ENCODE measurements around the gene SLC1A3. TPM values are rescaled to one million over a fixed set of nuclear protein-coding genes. Genes with fewer than 3 reads are reported as not detected.

SLC1A3 gene
- total RNA-seq, 1 experiment from 2014 or later = 18.6 TPM

DNA sequence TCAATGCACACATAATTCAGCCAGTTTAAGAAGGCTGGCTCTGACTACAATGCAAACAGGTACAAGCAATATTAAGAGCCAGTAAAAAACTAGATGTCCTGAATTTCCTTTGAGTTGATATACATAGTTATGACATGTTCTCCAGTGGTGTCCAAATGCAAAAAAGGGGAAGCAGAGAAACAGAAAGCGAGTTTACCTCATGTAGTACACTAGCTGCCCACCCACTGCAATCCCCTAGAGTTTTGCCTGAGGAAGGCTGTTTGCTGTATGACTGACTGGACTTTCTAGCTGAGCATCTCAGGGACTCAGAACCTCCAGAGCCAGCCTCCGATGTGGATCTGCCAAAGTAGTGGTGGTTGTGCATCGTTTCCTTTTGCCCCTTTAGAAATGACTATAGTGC is 44.8 kb upstream of the SLC1A3 start:
- Histone ChIP-seq H2BK120ac (ENCODE audit: low read depth, low read length, poor library complexity, severe bottlenecking) (no peak overlapping the region), H3K4ac (ENCODE audit: low read depth, low read length) (no peak overlapping the region), H3K18ac (ENCODE audit: insufficient read length, low read depth, low read length) (no peak overlapping the region), H2BK20ac (ENCODE audit: low read depth, low read length, poor library complexity, severe bottlenecking) (no peak overlapping the region), H3T11ph (ENCODE audit: low read length) (no peak overlapping the region), H3K56ac (ENCODE audit: insufficient read length, low read depth, low read length) (no peak overlapping the region), H3K4me1 (ENCODE audit: insufficient read depth, low read length) (no peaks in the 10 kb centered on the region), H4K91ac (ENCODE audit: insufficient read length, low read depth, low read length) (no peak overlapping the region), H2AK5ac (ENCODE audit: insufficient read length, low read length) (no peak overlapping the region), H3K23me2 (ENCODE audit: insufficient read length, low read depth, low read length, poor library complexity, severe bottlenecking) (no peaks in the 10 kb centered on the region), H4K5ac (ENCODE audit: insufficient read length, low read depth, low read length) (no peak overlapping the region), H4K8ac (replicated peaks; ENCODE audit: insufficient read length, low read depth, low read length) (no peak overlapping the region), H4K20me1 (ENCODE audit: control insufficient read depth, insufficient read depth, insufficient read length) (no peaks in the 10 kb centered on the region), H3K14ac (ENCODE audit: insufficient read depth, low read length) (no peak overlapping the region), H2BK12ac (ENCODE audit: insufficient read length, low read depth, low read length) (no peak overlapping the region), H3K27me3 (ENCODE audit: insufficient read depth, low read length) (no peaks in the 10 kb centered on the region), H2AFZ (ENCODE audit: low read length) (no peak overlapping the region), H3K9ac (ENCODE audit: extremely low read depth, insufficient read length, low read length) (no peak overlapping the region), H3K9me3 (ENCODE audit: control insufficient read depth, low read depth, low read length) (no peaks in the 10 kb centered on the region), H3K27ac (ENCODE audit: insufficient read length, low read depth, low read length) (no peak overlapping the region), H3K79me2 (ENCODE audit: insufficient read depth, low read length) (no peaks in the 10 kb centered on the region), H2BK15ac (ENCODE audit: low read depth, low read length) (no peak overlapping the region), H3K23ac (ENCODE audit: insufficient read length, low read depth, low read length) (no peak overlapping the region), H3K4me2 (ENCODE audit: insufficient read depth, insufficient read length, low read length) (no peak overlapping the region), H3K79me1 (ENCODE audit: insufficient read depth, low read depth, low read length, poor library complexity, severe bottlenecking) (no peaks in the 10 kb centered on the region), H2BK5ac (ENCODE audit: insufficient read length, low read length) (no peak overlapping the region)
- no peaks in the 10 kb centered on the region; a peak in 1 of 7 replicates for H3K36me3 Mint-ChIP-seq (ENCODE audit: insufficient read depth in 1 of 3, low read depth in 3 of 3)
- TF ChIP-seq, protein P1, sequence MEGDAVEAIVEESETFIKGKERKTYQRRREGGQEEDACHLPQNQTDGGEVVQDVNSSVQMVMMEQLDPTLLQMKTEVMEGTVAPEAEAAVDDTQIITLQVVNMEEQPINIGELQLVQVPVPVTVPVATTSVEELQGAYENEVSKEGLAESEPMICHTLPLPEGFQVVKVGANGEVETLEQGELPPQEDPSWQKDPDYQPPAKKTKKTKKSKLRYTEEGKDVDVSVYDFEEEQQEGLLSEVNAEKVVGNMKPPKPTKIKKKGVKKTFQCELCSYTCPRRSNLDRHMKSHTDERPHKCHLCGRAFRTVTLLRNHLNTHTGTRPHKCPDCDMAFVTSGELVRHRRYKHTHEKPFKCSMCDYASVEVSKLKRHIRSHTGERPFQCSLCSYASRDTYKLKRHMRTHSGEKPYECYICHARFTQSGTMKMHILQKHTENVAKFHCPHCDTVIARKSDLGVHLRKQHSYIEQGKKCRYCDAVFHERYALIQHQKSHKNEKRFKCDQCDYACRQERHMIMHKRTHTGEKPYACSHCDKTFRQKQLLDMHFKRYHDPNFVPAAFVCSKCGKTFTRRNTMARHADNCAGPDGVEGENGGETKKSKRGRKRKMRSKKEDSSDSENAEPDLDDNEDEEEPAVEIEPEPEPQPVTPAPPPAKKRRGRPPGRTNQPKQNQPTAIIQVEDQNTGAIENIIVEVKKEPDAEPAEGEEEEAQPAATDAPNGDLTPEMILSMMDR (conservative IDR thresholded peaks at IDR 0.05) = no peak
- H3K27me3 Mint-ChIP-seq (ENCODE audit: low read depth) = no peaks in the 10 kb centered on the region
- H3K9me3 Mint-ChIP-seq = peaks cover 0 to 5% of the 10 kb centered on the region in 2 experiments; a peak in 1 of 5 replicates
- H3K27ac Mint-ChIP-seq = no peak overlapping the region
- H3K4me1 Mint-ChIP-seq = no peaks in the 10 kb centered on the region
- no peak for DNase-seq
- WGBS (ENCODE audit: extremely low coverage, insufficient read length, low lambda C conversion rate) = no CpG with 5 or more reads among the region's 3 CpGs
- no peak overlapping the region for H3K4me3 Mint-ChIP-seq

Data from H9 (cell line).